GM21619 (cell line): ENCODE data around the gene DHFR2.

Experiments used
- ATAC-seq: cut with Tn5 transposase; IDR thresholded peaks from one replicate; pipeline ENCODE4 v1.9.1; 2021; ENCODE audit not compliant: unreplicated experiment

Gene DHFR2

DNA sequence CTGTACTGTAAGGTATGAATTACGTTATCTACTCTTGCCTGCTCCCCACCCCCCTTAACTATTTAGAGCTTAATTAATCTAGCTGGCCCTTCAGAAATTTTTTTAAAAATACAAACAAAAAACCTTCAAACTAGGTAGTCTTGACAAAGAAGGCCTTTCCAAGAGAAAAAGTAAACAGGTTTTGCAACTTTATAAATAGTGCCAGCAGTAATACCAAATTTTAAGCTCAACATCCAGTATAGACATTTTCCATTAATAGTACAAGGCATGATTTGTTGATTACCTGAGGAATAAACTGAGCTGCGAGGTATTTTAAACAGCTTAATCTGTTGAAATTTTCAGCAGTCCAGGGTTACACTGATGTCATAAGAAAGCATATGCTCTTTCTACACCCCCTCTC lies 54.5 kb downstream of the DHFR2 start:
- no peak for ATAC-seq
